Stimulated activated naive CD4-positive, alpha-beta T cell treated with Interleukin-2 at 50 U/mL for 16 hours (primary cell): Measurements from ENCODE around the gene NRTN.
"Not testable (repeated sequence)": the region's sequence is repeated elsewhere in the genome, so short reads cannot be mapped to it uniquely, and the experiment has no call there.

Source experiments
- DNase-seq: peaks from one replicate; lab custom pipeline; 2025; lab: John Stamatoyannopoulos, UW

Gene NRTN, protein sequence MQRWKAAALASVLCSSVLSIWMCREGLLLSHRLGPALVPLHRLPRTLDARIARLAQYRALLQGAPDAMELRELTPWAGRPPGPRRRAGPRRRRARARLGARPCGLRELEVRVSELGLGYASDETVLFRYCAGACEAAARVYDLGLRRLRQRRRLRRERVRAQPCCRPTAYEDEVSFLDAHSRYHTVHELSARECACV

DNA sequence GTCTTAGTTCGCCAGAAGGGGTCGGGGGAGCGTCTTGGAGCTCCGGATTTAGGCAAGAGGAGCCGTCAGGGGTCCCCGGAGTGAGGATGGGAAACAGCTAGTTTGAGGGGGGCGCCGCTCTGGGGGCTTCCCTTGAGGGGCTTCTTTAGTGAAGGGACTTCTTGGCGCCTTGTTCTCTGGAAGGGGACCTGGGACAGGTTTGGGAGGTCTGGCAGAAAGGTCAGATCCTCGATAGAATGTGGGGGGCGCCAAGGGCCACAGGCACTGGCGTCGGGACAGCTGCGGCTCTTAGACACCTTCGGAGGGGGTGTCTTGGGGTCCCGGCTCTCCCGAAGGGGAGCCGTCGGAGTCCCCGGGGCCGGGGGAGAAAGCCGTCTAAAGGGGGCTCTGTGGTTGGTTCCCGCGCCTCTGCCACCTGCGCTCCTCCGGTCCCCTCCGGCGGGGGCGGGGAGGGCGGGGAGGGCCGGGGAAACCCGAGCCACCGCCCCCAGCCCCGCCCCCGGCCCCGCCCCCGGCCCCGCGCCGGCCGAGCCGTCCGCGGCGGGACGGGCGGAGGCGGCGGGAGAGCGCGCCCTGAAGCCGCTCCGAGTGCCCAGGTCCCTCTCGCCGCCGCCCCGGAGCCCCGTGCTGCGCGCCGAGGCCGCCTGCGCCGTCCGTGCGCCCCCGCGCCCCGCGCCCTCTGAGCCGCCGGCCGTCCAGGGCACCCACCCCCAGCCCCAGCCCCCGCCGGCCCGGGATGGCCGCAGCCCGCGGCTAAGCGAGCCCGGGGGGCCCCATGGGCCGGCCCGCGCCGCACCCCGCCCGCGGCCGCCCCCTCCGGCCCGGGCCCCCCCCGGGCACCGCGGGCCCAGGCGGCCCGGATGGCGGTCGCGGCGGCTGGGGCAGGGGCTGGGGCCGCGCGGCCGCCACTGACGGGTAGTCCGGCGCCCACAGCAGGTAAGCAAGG, at the start of gene NRTN:
Gene NRTN (plus strand): TSS at position 552 of the 946 bp plus-strand sequence. CDS start 19,099 bp downstream, outside the sequence.
- peak; percentile 48 for DNase-seq

DNA sequence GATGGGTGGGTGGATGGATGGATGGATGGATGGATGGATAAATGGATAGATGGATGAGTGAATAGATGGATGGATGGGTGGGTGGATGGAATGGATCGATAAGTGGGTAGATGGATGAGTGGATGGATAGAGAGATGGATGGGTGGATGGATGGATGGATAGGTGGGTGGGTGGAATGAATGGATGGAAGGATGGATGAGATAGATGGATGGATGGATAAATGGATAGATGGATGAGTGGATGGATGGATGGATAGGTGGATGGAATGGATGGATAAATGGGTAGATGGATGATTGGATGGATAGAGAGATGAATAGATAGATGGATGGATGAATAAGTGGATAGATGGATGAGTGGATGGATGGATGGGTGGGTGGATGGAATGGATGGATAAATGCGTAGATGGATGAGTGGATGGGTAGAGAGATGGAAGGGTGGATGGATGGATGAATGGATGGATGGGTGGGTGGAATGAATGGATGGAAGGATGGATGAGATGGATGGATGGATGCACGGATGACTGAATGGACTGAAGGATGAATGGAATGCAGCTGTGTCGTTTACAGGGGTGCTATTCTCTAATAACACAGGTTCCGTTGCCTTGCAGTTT, 42.2 kb upstream of the NRTN start:
- DNase-seq = no peak

DNA sequence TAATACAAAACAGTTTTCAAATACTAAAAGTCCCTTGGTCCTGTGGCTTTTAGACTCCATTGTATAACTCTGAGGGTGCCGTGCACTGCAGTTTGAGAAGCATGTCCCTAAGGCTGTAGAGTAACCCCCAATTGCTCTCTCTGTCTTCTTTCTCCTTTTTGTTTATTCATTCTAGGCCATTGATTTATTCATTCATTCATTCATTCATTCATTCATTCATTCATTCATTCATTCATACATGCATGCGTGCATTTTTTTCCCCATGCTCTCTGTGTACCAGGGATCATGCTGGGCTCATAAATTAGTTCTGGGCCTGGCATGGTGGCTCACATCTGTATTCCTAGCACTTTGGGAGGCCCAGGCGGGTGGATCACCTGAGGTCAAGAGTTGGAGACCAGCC, 39.6 kb upstream of the NRTN start:
- DNase-seq = no peak

DNA sequence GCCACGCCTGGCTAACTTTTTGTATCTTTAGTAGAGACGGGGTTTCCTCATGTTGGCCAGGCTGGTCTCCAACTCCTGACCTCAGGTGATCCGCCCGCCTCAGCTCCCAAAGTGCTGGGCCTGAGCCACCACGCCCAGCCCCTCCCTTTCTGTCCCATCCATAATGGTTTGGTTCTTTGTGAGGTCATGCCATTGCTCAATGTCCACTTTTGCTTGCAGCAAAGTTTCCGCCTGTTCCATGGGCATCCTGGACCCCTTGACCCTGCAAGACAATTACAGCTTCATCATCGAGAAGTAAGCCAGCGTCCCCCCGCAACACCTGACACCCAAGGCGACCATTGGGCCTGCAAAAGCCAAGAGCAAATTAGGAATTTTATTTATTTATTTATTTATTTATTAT, 36.9 kb upstream of the NRTN start:
- DNase-seq = no peak

DNA sequence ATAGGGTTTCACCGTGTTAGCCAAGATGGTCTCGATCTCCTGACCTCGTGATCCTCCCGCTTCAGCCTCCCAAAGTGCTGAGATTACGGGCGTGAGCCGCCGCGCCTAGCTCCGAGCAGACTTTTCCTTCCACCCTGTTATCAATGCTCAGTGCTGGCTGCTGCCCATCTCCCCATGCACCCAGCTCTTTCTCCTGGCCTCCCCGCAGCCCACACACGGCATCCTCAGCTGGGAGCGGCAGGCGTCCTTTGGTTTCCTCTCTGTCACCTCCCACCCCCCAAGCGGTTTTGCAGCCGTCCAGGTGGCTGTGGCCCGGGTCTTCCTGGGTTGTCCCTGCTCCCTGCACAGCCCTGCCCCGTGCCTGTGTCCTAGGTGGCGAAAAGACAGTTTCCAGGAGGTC, 32.5 kb upstream of the NRTN start:
- no peak for DNase-seq

DNA sequence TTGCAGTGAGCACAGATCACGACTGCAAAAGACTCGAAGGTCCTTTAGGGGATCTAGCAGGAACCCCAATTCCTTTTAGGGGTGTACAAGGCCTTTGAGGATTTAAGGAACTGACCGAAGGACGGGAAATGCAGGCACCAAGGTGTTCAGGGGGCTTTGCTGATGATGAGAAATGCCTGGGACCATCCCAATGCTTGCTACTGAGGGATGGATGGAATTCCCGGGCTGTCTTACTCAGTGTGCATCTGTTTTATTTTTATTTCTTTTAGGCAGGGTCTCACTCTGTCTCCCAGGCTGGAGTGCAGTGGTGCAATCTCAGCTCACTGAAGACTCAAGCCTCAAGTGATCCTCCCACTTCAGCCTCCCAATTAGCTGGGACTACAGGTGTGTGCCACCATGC, 31.6 kb upstream of the NRTN start:
- no peak for DNase-seq

DNA sequence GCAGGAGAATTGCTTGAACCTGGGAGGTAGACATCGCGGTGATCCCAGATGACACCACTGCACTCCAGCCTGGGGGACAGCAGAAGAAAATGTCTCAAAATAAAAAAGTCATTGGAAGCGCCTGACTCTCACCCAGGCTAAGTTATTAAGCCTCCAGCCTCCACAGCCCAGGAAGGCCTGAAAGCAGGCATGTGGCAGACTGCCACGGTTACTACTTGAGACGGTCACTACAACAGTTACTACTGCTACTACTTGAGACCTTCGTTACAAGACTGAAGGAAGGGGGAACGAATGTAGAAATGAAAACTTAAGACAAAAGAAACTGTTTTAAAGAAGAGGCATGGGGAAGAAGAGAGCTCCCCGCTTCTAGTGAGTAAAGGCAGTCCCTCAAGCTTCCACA, 29.9 kb upstream of the NRTN start:
- no peak for DNase-seq

DNA sequence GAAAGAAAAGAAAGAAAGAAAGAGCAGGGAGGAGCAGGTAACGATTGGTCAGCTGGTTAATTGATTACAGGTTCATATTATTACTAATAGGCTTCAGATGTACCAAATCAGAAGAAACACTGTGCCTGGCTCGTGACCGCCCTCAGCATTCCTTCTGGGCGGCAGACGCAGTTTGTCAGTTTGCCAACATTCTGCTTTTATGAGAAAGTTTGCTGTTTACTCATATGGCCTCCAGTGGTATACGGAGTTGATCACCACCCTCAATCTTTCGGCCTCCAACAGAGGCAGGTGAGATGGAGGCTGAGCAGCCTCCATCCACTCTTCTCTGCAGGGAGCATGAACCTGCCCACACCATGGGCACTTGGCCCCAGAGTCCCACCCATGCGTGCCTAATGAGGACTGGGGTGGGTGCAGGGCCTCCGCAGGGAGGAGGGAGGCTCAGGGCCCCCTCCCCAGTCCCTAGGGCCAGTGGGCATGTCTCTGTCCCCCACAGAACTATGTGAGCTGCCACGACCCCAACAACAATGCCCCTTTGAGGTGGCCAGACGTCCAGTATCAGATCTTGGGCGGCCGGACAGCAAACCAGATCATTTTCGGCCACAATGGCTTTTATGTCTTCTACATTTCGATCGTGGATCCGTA, 29.1 kb upstream of the NRTN start:
- no peak for DNase-seq

DNA sequence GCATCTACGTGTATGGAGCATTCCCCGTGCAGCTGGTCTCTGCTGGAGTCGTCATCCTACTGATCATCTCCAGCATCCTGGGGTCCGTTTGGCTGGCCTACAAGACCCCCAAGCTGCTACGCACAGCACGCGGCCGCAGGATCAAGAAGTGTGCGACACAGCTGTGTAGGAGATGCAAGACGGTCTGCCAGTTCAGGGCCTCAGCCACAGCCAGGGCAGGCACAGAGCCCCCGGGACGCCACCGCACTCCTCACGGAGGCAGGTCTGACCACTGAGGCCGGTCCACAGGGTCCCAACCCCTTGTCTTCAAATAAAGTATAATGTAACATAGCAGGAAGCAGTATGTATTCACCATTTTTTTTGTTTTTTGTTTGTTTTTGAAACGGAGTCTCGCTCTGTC, 26.5 kb upstream of the NRTN start:
- DNase-seq = no peak

DNA sequence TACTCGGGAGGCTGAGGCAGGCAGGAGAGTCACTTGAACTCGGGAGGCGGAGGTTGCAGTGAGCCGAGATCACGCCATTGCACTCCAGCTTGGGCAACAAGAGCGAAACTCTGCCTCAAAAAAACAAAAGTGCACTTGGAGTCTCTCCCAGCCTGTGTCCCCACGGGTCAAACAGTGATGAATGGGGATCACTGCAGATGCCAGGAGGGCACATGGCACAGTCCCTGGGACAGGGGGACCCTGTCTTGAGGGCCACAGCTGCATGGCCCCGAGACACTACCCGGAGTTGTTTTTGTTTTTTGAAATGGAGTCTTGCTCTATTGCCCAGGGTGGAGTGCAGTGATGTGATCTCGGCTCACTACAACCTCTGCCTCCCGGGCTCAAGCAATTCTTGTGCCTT, 24.0 kb upstream of the NRTN start:
- DNase-seq = not testable (repeated sequence)

DNA sequence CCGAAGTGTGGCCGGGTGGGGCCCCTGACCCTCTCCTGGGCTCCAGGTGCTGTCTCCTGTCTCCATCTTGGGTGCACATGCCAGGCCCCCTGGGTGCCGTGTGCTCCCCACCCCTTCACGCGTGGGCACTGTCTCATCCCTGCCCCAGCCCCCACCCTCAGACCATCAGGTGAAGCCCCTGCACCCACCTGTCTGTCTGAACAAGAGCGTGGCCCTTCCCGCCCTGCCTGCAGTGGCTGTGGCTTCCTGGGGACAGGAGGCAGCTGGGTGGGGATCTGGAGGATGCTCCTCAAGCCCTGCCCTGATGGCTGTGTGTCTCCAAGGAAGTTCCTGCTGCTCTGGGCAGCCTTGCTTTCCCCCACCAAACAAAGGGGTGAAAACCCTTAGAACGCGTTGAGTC, 22.5 kb upstream of the NRTN start:
- no peak for DNase-seq

DNA sequence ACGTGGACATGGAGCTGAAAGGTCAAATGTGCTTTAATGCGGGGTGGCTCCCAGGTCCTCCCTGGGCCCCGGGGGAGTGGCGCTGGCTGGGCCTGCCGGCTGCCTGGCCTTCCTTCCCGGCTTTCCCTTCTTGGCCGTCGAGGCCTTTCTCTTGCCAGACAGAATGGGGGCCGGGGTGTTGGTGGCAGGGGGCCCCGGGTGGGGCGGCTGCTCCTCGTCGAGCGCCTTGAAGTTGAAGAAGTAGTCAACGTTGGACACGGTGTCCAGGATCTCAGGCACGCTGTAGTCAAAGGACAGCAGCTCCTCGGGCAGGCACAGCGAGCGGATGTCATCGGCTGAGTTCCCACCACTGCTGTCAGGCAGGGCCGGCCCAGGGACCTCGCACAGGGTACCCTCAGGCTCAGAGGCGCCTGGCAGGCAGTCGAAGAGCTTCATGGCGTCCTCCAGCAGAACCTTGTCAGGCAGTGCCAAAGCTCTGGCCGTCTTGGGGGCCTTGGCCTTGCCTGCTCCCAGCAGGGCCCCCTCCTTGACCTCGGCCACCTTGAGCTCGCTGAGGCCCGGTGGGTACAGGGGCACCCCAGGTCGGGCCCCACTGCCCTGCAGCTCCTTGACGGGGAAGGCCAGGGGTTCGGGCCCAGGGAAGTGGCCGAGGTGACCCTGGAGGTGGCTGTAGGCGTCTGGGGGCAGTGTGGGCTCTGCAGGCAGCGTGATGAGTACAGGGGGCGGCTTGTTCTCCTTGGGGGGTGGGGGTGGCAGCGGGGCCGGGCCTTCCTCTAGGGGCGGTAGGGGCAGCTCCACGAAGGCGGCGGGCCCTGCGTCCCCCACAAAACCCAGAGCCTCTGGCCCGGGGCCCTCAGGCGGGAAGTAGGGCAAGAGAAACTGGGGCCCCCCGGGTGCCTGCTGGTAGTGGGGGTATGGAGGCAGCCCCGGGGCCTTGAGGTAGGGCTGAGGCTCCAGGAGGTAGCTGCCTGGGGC, 21.6 kb upstream of the NRTN start:
- no peak for DNase-seq

DNA sequence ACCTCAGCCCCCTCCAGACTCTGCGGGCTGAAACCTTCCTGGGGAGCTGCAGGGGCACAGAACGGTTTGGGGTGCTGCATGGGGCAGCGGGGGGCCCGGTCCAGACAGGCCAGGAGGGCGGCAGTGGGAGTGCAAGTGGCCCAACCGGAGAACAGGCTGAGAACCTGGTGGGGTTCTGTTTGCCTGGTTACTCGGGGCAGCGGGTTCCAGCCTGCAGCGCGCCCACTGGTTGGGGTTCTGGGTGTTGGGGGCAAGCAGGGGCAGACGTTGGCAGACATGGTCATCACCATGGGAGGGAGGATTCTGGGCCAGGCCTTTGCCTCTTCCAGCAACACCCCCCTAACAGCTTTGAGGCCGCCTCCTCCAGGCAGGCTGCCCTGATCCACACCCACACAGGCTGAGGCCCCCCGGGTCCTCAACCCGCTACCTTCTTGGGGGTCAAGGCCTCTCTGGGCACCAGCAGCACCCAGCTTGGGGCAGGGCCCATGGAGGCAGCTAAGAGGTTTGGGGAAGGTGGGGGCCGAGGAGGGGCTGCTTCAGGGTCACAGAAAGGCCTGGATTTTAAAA, 20.2 kb upstream of the NRTN start, which contains the start of gene PRR22:
Gene PRR22 (minus strand): TSS at position 166 of the 567 bp plus-strand sequence. CDS start 86 bp downstream, at position 80.
- DNase-seq = no peak

DNA sequence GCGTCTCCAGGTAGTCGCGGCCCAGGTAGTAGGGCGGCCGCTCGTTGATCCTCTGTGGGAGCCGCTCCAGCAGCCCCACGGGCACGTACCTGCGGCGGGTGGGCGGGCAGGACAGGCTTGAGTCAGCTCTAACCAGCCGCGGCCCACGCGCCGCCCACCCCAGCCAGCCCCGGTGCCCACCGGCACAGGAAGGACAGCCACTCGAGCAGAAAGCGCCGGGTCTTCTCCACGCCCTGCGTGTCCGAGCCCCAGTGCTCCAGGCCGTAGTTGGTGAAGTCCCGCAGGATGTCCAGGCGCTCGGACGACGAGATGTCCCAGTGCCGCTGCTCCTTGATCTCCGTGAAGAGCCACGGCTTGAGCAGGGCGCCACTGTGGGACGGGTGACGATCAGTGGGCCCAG, 19.4 kb upstream of the NRTN start:
- DNase-seq = no peak

DNA sequence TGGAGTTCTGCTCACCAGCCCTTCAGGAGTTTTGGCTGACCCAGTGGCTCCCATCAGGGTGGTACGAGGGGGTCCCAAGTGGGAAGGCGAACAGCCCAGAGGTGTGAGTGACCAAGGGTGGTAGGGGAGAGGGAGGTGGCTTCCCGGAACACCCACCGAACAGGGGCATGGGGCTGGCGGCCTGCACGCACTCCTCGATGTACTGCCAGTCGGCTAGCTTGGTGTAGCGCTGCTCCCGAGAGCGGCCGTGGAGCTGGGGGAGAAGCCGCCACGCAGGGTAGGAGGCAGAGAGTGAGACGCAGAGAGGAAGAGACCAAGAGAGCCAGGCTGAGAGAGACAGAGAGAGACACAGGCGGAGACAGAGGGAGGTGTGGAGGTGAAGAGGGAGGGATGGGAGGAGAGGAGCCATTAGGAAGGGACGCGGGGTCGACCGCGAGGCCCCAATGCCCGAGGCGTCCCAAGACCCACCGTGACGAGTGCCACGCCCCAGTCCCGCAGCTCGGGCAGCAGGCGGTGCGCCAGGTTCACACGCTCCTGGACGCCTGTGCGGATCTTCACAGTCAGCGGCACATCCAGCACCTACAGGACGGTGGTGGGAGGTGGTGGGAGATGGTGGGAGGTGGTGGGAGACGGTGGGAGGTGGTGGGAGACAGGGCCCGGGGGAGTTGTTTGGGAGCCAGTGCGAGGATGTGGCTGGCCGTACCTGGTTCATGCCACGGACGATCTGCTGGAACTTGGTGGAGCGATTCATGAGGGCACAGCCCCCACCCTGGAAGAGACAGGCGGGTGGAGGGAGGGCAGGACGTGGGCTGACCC, 18.1 kb upstream of the NRTN start:
- no peak for DNase-seq

DNA sequence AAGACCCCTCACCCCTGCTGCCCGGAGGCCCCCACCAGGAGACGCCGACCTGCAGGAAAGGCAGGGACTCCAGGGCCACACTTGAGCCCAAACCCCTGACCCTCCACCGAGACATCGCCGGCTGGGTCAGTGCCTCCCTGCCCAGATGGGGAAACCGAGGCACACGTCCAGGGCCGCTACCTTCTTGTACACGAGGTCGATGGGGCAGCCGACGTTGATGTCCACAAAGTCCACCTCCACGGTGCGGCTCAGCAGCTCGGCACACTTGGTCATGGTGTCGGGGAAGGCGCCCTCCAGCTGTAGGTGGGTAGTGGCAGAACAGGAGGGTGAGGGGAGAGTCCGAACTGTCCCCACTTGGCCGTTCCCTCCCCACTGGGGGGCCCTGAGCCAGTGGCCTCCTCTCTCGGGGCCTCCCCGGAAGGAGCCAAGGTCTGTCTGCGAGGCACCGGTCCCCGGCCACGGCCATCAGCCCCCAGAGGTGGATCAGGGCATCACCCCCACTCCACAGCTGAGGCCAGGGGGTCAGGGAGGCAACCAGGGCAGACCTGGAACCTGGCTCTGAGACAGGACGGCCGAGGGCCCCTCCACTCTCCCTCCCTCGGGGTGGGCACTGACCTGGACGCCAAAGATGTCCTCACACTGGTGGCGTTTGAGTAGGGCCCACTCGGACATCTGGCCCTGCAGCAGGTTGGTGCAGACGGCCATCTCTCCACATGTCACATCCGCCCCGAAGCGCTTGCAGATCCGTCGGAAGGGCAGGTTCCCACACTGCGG, 17.3 kb upstream of the NRTN start:
- DNase-seq = no peak

DNA sequence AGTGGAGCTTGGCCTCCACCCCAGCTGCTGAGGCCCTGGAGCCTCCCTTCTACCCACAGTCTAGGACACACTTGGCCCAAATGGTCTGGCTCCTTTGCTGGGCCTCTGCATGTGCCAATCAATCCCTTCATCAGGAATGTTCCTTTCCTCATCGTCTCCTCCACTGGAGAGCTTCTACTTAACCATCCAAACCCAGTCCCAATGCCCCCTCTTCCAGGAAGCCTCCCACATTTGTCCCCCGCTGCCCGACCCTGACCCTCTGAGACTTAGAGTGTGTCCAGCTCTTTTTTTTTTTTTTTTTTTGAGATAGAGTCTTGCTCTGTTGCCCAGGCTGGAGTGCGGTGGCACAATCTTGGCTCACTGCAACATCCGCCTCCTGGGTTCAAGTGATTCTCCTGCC, 16.4 kb upstream of the NRTN start:
- DNase-seq = no peak

DNA sequence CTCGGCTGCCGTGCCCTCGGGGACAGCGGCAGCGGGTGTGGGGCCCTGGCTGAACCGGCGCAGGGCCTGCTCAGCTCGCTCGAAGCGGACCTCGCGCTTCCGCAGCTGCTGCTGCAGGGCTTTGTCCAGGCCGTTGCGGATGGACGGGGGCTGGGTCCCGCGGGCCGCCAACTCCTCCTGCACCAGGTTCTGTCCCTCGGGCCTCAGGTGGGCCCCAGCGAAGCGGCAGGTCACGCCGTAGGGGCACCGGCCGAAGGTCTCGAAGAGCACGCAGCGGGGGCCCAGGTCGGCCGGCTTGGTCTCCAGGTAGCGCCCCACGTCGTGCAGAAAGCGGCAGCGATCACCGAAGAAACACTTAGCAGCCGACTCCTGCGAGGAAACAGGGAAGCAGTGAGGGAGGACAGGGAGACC, 15.5 kb upstream of the NRTN start:
- DNase-seq = no peak

DNA sequence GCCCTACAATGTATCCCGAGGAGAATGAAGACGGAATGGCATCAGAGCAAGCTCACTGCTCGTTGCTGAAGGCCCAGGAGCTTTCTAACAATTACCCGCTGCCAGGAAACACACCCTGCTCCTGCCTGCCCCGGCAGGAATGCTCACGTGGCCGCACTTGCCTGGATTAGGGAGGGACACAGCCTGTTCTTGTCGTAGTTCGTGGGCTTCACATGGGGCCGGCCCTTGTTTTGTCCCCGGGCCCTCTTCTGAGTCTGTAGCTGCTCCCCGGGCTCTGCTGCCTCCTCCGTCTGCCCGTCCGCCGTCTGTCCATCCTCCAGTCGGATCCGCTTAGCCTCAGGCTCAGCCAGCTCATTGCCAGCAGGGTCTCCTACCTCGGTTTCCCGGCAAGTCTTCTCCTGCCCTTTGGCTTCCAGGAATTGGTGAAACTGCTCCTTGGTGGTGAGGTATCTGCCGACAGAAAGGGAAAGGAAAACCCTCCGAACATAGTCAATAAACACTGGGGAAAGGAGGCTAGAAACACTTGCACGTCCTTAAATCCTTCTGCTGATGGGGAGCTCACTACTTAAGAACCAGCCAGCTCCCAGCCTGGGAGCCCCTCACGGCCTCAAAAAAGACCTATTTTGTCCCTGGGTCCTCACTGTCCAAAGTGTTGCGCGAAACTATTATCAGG, 14.8 kb upstream of the NRTN start:
- no peak for DNase-seq
